ENCODE results near the gene SERPINA3. TPM values are rescaled to one million over a fixed set of nuclear protein-coding genes. Genes with fewer than 3 reads are reported as not detected.
A peak's percentile ranks its signal among the peaks of the same experiment; 100 is the strongest.

Gene SERPINA3
- total RNA-seq, 4 donors from 2014 or later = 31.0 to 91.4 (median 73.2) TPM

- WGBS = 92% methylated on average over 3 of the region's 3 CpGs
- peaks cover 3% of the 10 kb centered on the region for H3K4me1 ChIP-seq
Observed at GRCh38 chr14:94617988-94618822, 6.0 kb downstream of the SERPINA3 start.

GRCh38 chr14:94619297-94619696 is 7.1 kb downstream of the SERPINA3 start:
- WGBS = 89% methylated on average over 6 of the region's 6 CpGs

More at GRCh38 chr14:94617988-94618822, 6.0 kb downstream of the SERPINA3 start:
- H3K27ac ChIP-seq = no peak overlapping the region
- peaks cover 12% of the 10 kb centered on the region for H3K9me3 ChIP-seq
- DNase-seq (ENCODE audit: low spot score in 2 of 2) = no peak
- no peak overlapping the region for H3K4me3 ChIP-seq
- no peaks in the 10 kb centered on the region for H3K36me3 ChIP-seq
- TF ChIP-seq POLR2A (IDR thresholded peaks at IDR 0.05) (no peak), CTCF (IDR thresholded peaks at IDR 0.05) (no peak), POLR2AphosphoS5 (IDR thresholded peaks at IDR 0.05) (no peak), EP300 (IDR thresholded peaks at IDR 0.05) (no peak)
- no peaks in the 10 kb centered on the region for H3K27me3 ChIP-seq

GRCh38 chr14:94620597-94620996 is 8.4 kb downstream of the SERPINA3 start:
- Histone ChIP-seq H3K4me3 (no peak overlapping the region), H3K27ac (no peak overlapping the region), H3K4me1 (no peaks in the 10 kb centered on the region), H3K36me3 (no peaks in the 10 kb centered on the region), H3K9me3 (peaks cover 12% of the 10 kb centered on the region), H3K27me3 (no peaks in the 10 kb centered on the region)
- 88% methylated on average over 6 of the region's 6 CpGs for WGBS
- no peak for TF ChIP-seq CTCF (IDR thresholded peaks at IDR 0.05)
- no peak for TF ChIP-seq POLR2AphosphoS5 (IDR thresholded peaks at IDR 0.05)
- DNase-seq (ENCODE audit: low spot score in 2 of 2) = peak in 1 of 2 donors; percentile 44

More at GRCh38 chr14:94619297-94619696, 7.1 kb downstream of the SERPINA3 start:
- peaks cover 12% of the 10 kb centered on the region for H3K9me3 ChIP-seq
- no peak overlapping the region for H3K27ac ChIP-seq
- H3K4me3 ChIP-seq = no peak overlapping the region
- H3K27me3 ChIP-seq = no peaks in the 10 kb centered on the region
- DNase-seq (ENCODE audit: low spot score in 2 of 2) = no peak
- H3K36me3 ChIP-seq = no peaks in the 10 kb centered on the region
- TF ChIP-seq CTCF (IDR thresholded peaks at IDR 0.05) (no peak), POLR2A (IDR thresholded peaks at IDR 0.05) (no peak), POLR2AphosphoS5 (IDR thresholded peaks at IDR 0.05) (no peak), EP300 (IDR thresholded peaks at IDR 0.05) (no peak)
- no peaks in the 10 kb centered on the region for H3K4me1 ChIP-seq

- 80% methylated on average over 5 of the region's 5 CpGs for WGBS
- TF ChIP-seq EP300 (IDR thresholded peaks at IDR 0.05) = no peak
- TF ChIP-seq CTCF (IDR thresholded peaks at IDR 0.05) = no peak
- no peak for TF ChIP-seq POLR2AphosphoS5 (IDR thresholded peaks at IDR 0.05)
- TF ChIP-seq POLR2A (IDR thresholded peaks at IDR 0.05) = no peak
- H3K36me3 ChIP-seq = no peaks in the 10 kb centered on the region
Observed at GRCh38 chr14:94621358-94622134, 9.4 kb downstream of the SERPINA3 start.

More at GRCh38 chr14:94621358-94622134, 9.4 kb downstream of the SERPINA3 start:
- Histone ChIP-seq H3K9me3 (peaks cover 12% of the 10 kb centered on the region), H3K4me3 (no peak overlapping the region), H3K27me3 (no peaks in the 10 kb centered on the region), H3K4me1 (no peaks in the 10 kb centered on the region), H3K27ac (no peak overlapping the region)
- DNase-seq (ENCODE audit: low spot score in 2 of 2) = peak in 1 of 2 donors; percentile 36

Measured in suprapubic skin (tissue), 4 donors.